Stimulated activated memory B cell treated with anti-CD40 and anti-IgM and Interleukin-4, amounts not matched to agents 10 μg/mL and 1 μg/mL and 100 μg/mL, for 72 hours (primary cell): Measurements from ENCODE around the gene CLDN19.
A peak's percentile ranks its signal among the peaks of the same experiment; 100 is the strongest.

Experiments
- ATAC-seq: fragments of 150-1000 bp; cut with Tn5 transposase; 2 replicates; pipeline ENCODE4 v1.10.0; 2021
- H3K27ac Mint-ChIP-seq: one replicate; pipeline ENCODE4 v1.8.0; 2022; ENCODE audit warnings: mild to moderate bottlenecking, mixed read lengths
- H3K27me3 Mint-ChIP-seq: one replicate; pipeline ENCODE4 v1.8.0; 2022; ENCODE audit warnings: mixed read lengths
- H3K36me3 Mint-ChIP-seq: one replicate; pipeline ENCODE4 v1.8.0; 2022; ENCODE audit warnings: mixed read lengths
- H3K4me1 Mint-ChIP-seq: one replicate; pipeline ENCODE4 v1.8.0; 2022; ENCODE audit warnings: mixed read lengths
- H3K4me3 Mint-ChIP-seq: one replicate; pipeline ENCODE4 v1.8.0; 2022; ENCODE audit warnings: mild to moderate bottlenecking, moderate library complexity, mixed read lengths
- H3K9me3 Mint-ChIP-seq: one replicate; pipeline ENCODE4 v1.8.0; 2022; ENCODE audit warnings: mixed read lengths

The CLDN19 gene

DNA sequence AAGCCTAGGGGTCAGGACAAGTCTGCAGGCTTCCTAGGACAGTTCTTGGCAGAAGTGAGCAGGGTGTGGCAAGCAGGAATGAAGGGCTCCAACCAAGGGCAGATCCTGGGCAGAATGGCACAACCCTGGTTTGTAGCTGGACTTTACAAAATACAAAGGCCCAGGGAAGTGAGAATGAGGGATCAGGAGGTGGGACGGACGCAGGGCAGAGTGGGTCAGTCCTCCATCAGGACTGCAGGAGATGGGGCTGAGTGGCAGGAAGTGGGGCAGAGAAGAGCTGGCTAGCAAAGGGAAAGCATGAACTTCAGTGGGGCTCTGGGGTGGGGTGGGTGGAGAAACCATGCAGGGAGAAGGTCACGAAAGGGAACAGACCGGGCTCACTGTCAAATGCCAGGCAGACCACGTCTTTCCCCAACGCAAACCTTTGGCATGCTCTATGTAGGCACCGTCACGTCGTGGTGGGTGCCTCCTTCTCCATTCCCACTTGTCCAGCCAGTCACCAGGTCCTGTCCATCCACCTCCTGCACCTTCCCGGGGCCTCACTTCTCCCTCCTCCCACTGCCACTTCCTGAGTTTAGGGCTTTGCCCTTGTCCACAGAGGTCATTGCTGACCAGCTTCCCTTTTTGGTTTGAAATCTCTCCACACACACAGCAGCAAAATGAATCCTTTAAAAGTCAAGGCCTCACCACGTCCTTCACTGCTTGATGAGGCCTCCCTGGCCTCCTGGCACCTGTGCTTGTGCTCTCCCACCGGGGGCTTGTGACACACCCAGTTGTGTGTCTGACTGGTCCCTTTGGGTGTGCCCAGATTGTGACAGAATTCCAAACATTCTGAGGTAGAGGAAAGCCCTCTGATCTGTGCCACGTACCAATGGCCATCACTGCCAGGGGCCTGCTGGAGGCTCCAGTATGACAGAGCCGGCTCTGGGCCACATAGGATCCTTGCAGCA lies 8.7 kb upstream of the CLDN19 start:
- peaks cover 49% of the 10 kb centered on the region for H3K36me3 Mint-ChIP-seq
- H3K27ac Mint-ChIP-seq = no peak overlapping the region
- H3K27me3 Mint-ChIP-seq = no peaks in the 10 kb centered on the region
- peaks cover 5% of the 10 kb centered on the region for H3K9me3 Mint-ChIP-seq
- no peak for ATAC-seq
- no peak overlapping the region for H3K4me3 Mint-ChIP-seq
- H3K4me1 Mint-ChIP-seq = no peaks in the 10 kb centered on the region

GRCh38 chr1:42748021-42748420 lies 8.0 kb upstream of the CLDN19 start:
- Mint-ChIP-seq H3K36me3 (peaks cover 42% of the 10 kb centered on the region), H3K4me3 (no peak overlapping the region), H3K27ac (no peak overlapping the region), H3K4me1 (no peaks in the 10 kb centered on the region), H3K9me3 (peaks cover 5% of the 10 kb centered on the region), H3K27me3 (no peaks in the 10 kb centered on the region)
- ATAC-seq = no peak

- H3K36me3 Mint-ChIP-seq = peaks cover 35% of the 10 kb centered on the region
- H3K27ac Mint-ChIP-seq = no peak overlapping the region
- H3K4me1 Mint-ChIP-seq = no peaks in the 10 kb centered on the region
- no peaks in the 10 kb centered on the region for H3K27me3 Mint-ChIP-seq
- H3K4me3 Mint-ChIP-seq = no peak overlapping the region
- H3K9me3 Mint-ChIP-seq = peaks cover 5% of the 10 kb centered on the region
- ATAC-seq = peak; percentile 52
Measured at GRCh38 chr1:42747125-42747524, 7.1 kb upstream of the CLDN19 start.

DNA sequence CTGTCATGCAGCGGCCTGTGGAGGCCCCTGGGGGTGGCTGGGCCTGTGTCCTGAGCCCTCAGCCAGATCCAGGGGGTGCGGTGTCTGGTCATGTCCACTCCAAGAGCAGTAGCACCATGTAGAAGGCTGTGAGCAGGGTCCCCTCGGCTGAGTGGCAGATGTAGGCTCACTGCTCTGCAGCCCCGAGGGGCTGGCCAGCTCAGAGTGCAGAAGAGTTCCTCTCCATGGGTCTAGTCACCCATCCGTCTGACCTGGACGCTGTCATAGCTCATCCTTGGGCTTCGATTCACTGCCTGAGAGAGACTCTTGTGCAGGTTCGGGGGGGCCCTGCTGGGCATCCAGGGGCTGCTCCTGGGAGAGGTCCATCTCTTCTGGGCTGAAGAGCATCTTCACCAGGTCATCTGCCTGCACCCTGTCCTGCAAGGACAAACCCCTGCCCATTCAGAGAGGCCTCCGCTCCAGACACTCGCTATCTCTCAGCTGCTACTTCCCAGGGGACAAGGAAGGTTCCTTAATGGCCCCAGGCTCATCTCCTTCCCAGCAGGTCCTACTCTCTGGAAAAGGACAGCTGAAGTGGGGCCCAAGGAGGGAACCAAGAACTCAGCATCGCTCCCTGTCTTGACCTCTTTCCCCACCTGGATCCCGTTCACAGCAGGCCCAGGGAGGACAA lies 6.5 kb upstream of the CLDN19 start:
- no peak for ATAC-seq
- H3K27me3 Mint-ChIP-seq = no peaks in the 10 kb centered on the region
- H3K4me3 Mint-ChIP-seq = no peak overlapping the region
- H3K4me1 Mint-ChIP-seq = no peaks in the 10 kb centered on the region
- H3K9me3 Mint-ChIP-seq = peaks cover under 1% of the 10 kb centered on the region
- peaks cover 29% of the 10 kb centered on the region for H3K36me3 Mint-ChIP-seq
- no peak overlapping the region for H3K27ac Mint-ChIP-seq

DNA sequence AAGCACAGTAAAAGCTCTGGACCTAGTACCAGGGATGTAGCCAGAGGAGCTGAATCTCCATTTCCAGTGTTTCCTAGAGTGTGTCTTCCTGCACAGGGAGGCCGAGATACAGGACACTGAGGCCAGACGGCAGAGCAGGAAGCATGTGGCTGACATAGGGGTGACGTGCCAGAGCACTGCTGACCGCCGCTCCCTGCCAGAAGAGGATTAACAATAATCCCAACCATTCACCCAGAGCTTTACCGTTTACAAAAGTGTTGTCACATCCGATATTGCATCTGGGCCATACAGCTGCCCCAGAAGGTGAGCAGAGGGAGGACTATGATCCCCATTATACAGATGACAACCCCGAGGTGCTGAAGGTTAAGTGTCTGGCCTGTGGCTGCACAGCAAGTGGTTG lies 5.8 kb upstream of the CLDN19 start:
- Mint-ChIP-seq H3K27ac (no peak overlapping the region), H3K9me3 (no peaks in the 10 kb centered on the region), H3K4me3 (no peak overlapping the region), H3K36me3 (peaks cover 26% of the 10 kb centered on the region), H3K27me3 (no peaks in the 10 kb centered on the region), H3K4me1 (no peaks in the 10 kb centered on the region)
- no peak for ATAC-seq

GRCh38 chr1:42744148-42744413 lies 4.0 kb upstream of the CLDN19 start:
- no peak overlapping the region for H3K4me3 Mint-ChIP-seq
- no peaks in the 10 kb centered on the region for H3K4me1 Mint-ChIP-seq
- no peak for ATAC-seq
- H3K27ac Mint-ChIP-seq = no peak overlapping the region
- H3K27me3 Mint-ChIP-seq = no peaks in the 10 kb centered on the region
- H3K9me3 Mint-ChIP-seq = no peaks in the 10 kb centered on the region
- peaks cover 14% of the 10 kb centered on the region for H3K36me3 Mint-ChIP-seq

- Mint-ChIP-seq H3K9me3 (no peaks in the 10 kb centered on the region), H3K4me1 (no peaks in the 10 kb centered on the region), H3K4me3 (no peak overlapping the region), H3K27me3 (no peaks in the 10 kb centered on the region), H3K27ac (no peak overlapping the region), H3K36me3 (peaks cover 8% of the 10 kb centered on the region)
- ATAC-seq = no peak
Measured at GRCh38 chr1:42743317-42744147, 3.5 kb upstream of the CLDN19 start.

GRCh38 chr1:42742617-42743316 lies 2.7 kb upstream of the CLDN19 start:
- no peak for ATAC-seq
- no peak overlapping the region for H3K27ac Mint-ChIP-seq

DNA sequence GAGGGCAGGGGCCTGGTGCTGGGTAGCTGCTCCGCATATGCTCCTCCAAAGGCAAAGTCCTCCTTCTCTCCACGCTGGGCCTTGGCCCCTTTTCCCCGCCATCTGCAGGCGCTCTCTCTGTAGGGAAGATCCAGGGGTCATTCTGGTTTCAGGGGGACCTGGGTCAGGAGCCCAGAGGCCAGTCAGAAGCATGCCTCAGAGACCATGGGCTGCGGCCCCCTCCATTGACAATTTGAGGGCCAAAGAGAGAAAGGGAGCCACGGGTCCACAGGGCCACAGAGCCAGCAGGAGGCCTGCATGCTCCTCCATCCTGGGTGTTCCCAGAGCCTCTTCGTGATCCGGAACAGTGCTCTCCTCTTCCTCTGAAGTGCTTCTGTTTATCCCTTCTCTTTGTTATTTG lies 2.1 kb upstream of the CLDN19 start:
- no peak for ATAC-seq
- no peaks in the 10 kb centered on the region for H3K27me3 Mint-ChIP-seq
- H3K4me3 Mint-ChIP-seq = no peak overlapping the region
- H3K27ac Mint-ChIP-seq = no peak overlapping the region
- H3K36me3 Mint-ChIP-seq = no peaks in the 10 kb centered on the region
- peaks cover 10% of the 10 kb centered on the region for H3K4me1 Mint-ChIP-seq
- H3K9me3 Mint-ChIP-seq = no peaks in the 10 kb centered on the region

More at GRCh38 chr1:42742617-42743316, 2.7 kb upstream of the CLDN19 start:
- H3K9me3 Mint-ChIP-seq = no peaks in the 10 kb centered on the region
- peaks cover 3% of the 10 kb centered on the region for H3K4me1 Mint-ChIP-seq
- no peak overlapping the region for H3K4me3 Mint-ChIP-seq
- peaks cover under 1% of the 10 kb centered on the region for H3K36me3 Mint-ChIP-seq
- H3K27me3 Mint-ChIP-seq = no peaks in the 10 kb centered on the region

DNA sequence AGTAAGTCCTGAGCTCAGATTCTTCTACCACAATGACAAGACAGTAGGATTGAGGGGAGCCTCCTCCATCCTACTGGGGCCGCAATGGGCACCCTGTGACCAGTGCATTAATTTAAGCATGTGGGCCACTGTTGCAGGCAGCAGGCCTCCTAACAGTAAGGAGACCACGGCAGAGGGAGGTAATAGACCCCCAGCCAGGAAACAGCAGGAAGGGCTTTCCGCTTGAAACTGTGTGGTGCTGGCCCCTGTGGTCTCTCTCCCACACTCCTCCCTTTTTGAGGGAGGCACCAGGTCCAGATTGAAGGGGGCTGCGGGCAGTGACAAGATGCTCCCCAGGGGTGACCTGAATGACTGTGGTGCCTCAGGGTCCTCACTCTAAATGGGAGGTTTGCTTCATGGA lies 1.7 kb upstream of the CLDN19 start:
- Mint-ChIP-seq H3K27ac (no peak overlapping the region), H3K4me1 (peaks cover 14% of the 10 kb centered on the region), H3K9me3 (no peaks in the 10 kb centered on the region), H3K36me3 (no peaks in the 10 kb centered on the region), H3K4me3 (no peak overlapping the region), H3K27me3 (no peaks in the 10 kb centered on the region)
- no peak for ATAC-seq

DNA sequence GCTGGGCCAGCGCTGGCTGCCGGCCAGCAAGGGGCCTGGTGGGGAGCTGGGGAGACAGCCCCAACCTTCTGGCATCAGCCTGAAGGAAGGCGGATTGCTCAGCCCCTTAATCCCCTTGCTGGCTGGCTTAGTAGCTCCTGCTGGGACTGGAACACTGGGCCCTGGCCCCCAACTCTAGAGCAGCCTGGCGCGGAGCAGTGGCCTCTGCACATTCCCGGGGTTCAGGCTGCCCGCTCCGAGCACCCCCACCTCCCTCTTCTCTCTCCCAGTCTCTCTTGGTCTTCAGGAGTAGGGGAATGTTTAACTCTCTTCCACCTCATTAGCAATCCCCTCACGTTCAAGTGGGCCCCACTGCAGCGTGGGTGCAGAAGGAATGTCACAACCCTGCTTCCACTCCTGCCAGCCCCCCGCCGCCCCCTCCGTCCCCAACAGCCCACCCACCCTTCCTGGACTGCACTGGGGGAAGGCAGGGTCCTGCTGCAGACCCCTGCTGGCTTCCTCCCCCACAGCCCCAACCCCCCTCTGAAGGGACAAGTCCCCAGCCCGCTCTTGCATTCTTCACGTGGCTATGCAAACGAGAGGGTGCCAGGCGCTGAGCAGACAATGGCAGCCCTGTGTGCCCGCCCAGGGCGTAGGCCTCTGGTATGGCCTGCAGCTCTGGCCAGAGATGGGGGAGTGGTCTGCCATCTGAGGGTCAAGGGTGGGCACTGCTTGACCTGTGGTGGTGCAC lies 980 bp upstream of the CLDN19 start:
- Mint-ChIP-seq H3K4me1 (peaks cover 20% of the 10 kb centered on the region), H3K4me3 (no peak overlapping the region), H3K36me3 (no peaks in the 10 kb centered on the region), H3K9me3 (no peaks in the 10 kb centered on the region), H3K27me3 (no peaks in the 10 kb centered on the region), H3K27ac (no peak overlapping the region)
- no peak for ATAC-seq

DNA sequence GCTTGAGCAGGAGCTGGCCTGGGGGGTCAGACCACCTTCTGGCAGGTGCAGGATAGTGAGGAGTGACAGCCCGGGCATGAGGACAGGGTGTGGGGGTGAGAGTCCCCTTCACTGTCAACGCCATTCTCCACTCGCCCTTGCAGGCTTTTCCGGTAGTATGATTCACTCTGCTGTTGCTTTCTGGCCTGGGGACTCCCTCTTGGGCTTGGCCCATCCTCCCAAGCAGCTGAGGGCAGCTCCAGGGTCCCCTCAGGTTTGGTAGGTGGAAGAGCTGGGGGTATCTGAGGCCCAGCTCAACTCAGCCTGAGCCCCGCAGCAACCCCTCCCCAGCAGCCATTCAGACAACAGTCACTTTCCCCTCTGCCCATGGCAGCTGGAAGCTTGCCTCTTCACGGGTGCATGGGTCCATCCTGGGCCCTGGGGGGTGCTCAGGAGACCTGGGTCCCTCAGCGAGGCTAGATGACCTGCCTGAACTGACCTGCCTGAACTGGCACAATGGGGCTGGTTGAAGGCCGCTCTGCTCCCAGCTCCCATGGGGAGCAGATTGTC lies 1.3 kb downstream of the CLDN19 start:
- ATAC-seq = no peak
- Mint-ChIP-seq H3K27ac (no peak overlapping the region), H3K36me3 (no peaks in the 10 kb centered on the region), H3K4me3 (no peak overlapping the region), H3K27me3 (no peaks in the 10 kb centered on the region), H3K4me1 (peaks cover 20% of the 10 kb centered on the region), H3K9me3 (no peaks in the 10 kb centered on the region)

DNA sequence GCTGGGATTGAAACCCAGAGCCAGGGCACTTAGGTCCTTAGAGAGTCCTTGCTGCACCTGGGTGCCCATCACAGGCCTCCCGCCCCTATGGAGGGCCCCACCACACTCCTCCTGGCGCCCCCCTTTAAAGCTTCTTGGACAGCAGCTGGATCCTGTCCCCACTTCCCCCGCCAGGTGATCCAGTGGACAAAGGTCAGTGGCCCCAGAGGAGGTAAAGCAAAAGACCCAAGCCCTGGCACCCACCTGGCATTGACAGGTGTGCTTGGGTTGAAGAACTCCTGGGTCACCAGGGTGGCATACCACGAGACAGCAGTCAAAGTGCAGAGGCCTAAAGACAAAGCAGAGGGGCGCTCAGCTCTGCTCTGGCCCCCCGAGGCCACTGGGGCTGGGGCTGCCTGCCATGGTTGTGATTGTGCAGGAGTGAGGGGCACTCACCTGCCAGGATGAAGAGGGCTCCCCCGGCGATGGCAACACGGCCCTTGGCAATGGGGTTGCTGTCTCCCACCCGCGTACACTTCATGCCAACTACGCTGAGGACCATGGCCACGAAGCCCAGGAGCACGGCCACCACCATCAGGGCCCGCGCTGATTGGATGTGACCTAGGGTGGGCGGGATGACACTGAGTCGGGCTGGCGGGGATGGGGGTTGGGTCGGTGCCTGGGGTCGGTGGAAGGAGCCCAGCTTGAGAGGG lies 1.9 kb downstream of the CLDN19 start:
- Mint-ChIP-seq H3K4me3 (no peak overlapping the region), H3K36me3 (no peaks in the 10 kb centered on the region), H3K27ac (peak overlapping the region; percentile 6), H3K9me3 (no peaks in the 10 kb centered on the region), H3K27me3 (no peaks in the 10 kb centered on the region), H3K4me1 (peaks cover 20% of the 10 kb centered on the region)
- no peak for ATAC-seq

- peak; percentile 60 for ATAC-seq
- Mint-ChIP-seq H3K27me3 (no peaks in the 10 kb centered on the region), H3K4me3 (no peak overlapping the region), H3K27ac (peak overlapping the region; percentile 6), H3K36me3 (no peaks in the 10 kb centered on the region), H3K4me1 (peaks cover 20% of the 10 kb centered on the region), H3K9me3 (no peaks in the 10 kb centered on the region)
Measured at GRCh38 chr1:42737257-42737656, 2.8 kb downstream of the CLDN19 start.
